OCI-LY3 (cell line): ENCODE data around the gene PLD4.

Experiments
- H2AFZ ChIP-seq: fragments of 200-600, 300-600 bp; shearing (Covaris generic); 2 replicates; pipeline ENCODE4 v1.6.0; 2014; ENCODE audit warnings: antibody characterized with exemption, low read depth, low read length
- H3K27ac ChIP-seq: fragments of 200-600, 300-600 bp; sonication (generic); 2 replicates; pipeline ENCODE4 v1.5.1; 2014; ENCODE audit warnings: mild to moderate bottlenecking, low read length, moderate library complexity, mixed read lengths
- H3K27me3 ChIP-seq: fragments of 200-600, 300-600 bp; sonication (generic); 2 replicates; pipeline ENCODE4 v1.6.1; 2014; ENCODE audit warnings: low read depth, low read length, mixed read lengths
- H3K36me3 ChIP-seq: fragments of 200-600, 300-600 bp; sonication (generic); replicated peaks from 2 replicates; pipeline ENCODE3; 2014; ENCODE audit warnings: low read depth, low read length, mixed read lengths
- H3K4me1 ChIP-seq: fragments of 300-600, 200-600 bp; sonication (generic); 2 replicates; pipeline ENCODE4 v1.6.1; 2014; ENCODE audit warnings: low read length, mixed read lengths
- H3K4me2 ChIP-seq: fragments of 200-600, 300-600 bp; sonication (generic); 2 replicates; pipeline ENCODE4 v1.6.1; 2014; ENCODE audit warnings: low read length, mixed read lengths
- H3K4me3 ChIP-seq: fragments of 300-600, 200-600 bp; sonication (generic); 2 replicates; pipeline ENCODE4 v1.5.1; 2014; ENCODE audit warnings: antibody characterized with exemption, mild to moderate bottlenecking, low read length, moderate library complexity
- H3K79me2 ChIP-seq: fragments of 300-600, 200-600 bp; shearing (Covaris generic); 2 replicates; pipeline ENCODE4 v1.6.1; 2014; ENCODE audit warnings: mild to moderate bottlenecking, low read length, mixed read lengths
- H3K9ac ChIP-seq: fragments of 300-600, 200-600 bp; shearing (Covaris generic); 2 replicates; pipeline ENCODE4 v1.6.0; 2014; ENCODE audit warnings: mild to moderate bottlenecking, low read length, moderate library complexity
- H3K9me3 ChIP-seq: fragments of 200-600, 300-600 bp; shearing (Covaris generic); 2 replicates; pipeline ENCODE4 v1.6.1; 2014; ENCODE audit warnings: low read length, mixed read lengths; ENCODE audit not compliant: insufficient read depth
- H4K20me1 ChIP-seq: fragments of 200-600, 300-600 bp; sonication (generic); 2 replicates; pipeline ENCODE4 v1.6.1; 2016; ENCODE audit warnings: low read length, mixed read lengths; ENCODE audit not compliant: insufficient read depth
- CTCF ChIP-seq: fragments of 200-600, 300-600 bp; sonication (generic); IDR thresholded peaks from 2 replicates; pipeline ENCODE4 v1.5.1; 2014; ENCODE audit warnings: antibody characterized with exemption, low read length, low read depth
- EZH2phosphoT487 ChIP-seq: fragments of 200-600 bp; shearing (Covaris generic); IDR thresholded peaks from 2 replicates; pipeline ENCODE4 v1.6.1; 2018; ENCODE audit warnings: antibody characterized with exemption, mixed run types, low read depth

Gene PLD4

GRCh38 chr14:104877066-104877805 lies 47.4 kb upstream of the PLD4 start:
- TF ChIP-seq CTCF (no peak), EZH2phosphoT487 (no peak)
- Histone ChIP-seq H3K9me3 (no peaks in the 10 kb centered on the region), H3K9ac (no peak overlapping the region)

DNA sequence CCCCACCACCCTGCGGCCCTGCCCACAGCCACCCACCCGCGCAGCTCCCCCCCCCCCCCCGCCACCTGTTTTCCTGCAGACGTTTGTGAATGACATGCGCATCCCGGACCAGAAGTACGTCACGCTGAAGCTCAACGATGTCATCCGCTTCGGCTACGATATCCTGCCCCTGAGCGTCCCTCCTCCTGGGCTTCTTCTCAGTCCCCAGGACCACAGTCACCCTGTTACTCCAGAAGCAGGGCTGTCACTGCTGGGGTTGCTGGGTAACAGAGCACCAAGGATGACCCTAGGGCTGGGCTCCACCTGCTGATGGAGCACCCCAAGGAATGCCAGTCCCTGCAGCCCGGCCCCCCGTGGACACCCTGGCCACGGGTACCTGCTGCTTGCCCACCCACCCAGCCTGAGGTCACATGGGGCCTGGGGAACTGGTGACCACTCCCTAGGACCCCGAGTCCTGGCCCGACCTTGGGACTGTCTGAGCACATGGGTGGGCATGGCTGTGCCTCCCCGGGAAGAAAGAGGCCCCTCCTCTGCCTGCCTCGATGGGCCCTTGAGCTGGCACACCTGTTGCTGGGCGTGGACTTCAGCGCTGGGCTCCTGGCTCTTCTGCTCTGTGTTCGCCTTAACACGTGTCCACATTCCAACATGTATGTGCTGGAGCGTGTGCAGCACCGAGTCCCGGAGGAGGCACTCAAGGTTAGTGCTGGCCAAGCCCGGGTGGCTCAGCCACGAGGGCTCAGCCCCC lies 46.7 kb upstream of the PLD4 start:
- no peaks in the 10 kb centered on the region for H3K36me3 ChIP-seq
- H3K27ac ChIP-seq, result no peak overlapping the region
- no peak overlapping the region for H3K4me3 ChIP-seq
- H3K9ac ChIP-seq, result no peak overlapping the region
- H3K27me3 ChIP-seq, result no peaks in the 10 kb centered on the region
- H2AFZ ChIP-seq, result no peak overlapping the region
- no peaks in the 10 kb centered on the region for H3K9me3 ChIP-seq
- H4K20me1 ChIP-seq, result no peaks in the 10 kb centered on the region
- TF ChIP-seq EZH2phosphoT487, result no peak
- no peak for TF ChIP-seq CTCF
- H3K4me1 ChIP-seq, result peaks cover 7% of the 10 kb centered on the region; the same call in 1 of the 2 replicates
- no peak overlapping the region for H3K4me2 ChIP-seq
- H3K79me2 ChIP-seq, result no peaks in the 10 kb centered on the region

More at GRCh38 chr14:104877066-104877805, 47.4 kb upstream of the PLD4 start:
- no peaks in the 10 kb centered on the region for H3K36me3 ChIP-seq
- no peak overlapping the region for H3K27ac ChIP-seq
- H3K4me2 ChIP-seq, result no peak overlapping the region
- H3K4me3 ChIP-seq, result no peak overlapping the region
- no peaks in the 10 kb centered on the region for H3K27me3 ChIP-seq
- no peaks in the 10 kb centered on the region for H4K20me1 ChIP-seq
- peaks cover 7% of the 10 kb centered on the region; the same call in 1 of the 2 replicates for H3K4me1 ChIP-seq
- no peak overlapping the region for H2AFZ ChIP-seq
- no peaks in the 10 kb centered on the region for H3K79me2 ChIP-seq

DNA sequence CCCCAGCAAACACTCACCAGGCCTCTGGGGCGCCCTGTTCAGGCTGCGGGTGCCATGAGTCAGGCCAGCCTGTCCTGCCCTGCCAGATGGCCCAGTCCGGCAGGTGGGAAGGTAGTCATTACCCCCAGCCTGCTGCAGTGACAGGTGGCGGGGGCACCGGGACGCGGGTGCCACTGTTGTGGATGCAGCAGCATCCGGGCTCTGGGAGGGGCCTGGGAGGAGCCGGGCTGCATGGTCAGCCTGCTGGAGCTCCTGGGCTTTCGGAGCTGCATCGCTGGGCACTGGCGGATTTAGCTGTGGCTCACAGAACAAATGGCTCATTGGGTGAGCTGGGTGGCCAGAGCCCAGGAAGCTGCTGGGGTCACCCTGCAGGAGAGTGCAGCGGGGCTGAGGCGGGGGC lies 46.1 kb upstream of the PLD4 start:
- Histone ChIP-seq H3K9ac (no peak overlapping the region), H3K27me3 (no peaks in the 10 kb centered on the region), H4K20me1 (no peaks in the 10 kb centered on the region), H3K36me3 (no peaks in the 10 kb centered on the region), H3K9me3 (no peaks in the 10 kb centered on the region), H3K79me2 (no peaks in the 10 kb centered on the region), H3K4me2 (no peak overlapping the region), H2AFZ (no peak overlapping the region), H3K4me1 (peaks cover 7% of the 10 kb centered on the region; the same call in 1 of the 2 replicates), H3K4me3 (no peak overlapping the region), H3K27ac (no peak overlapping the region)
- TF ChIP-seq CTCF, result no peak
- TF ChIP-seq EZH2phosphoT487, result no peak
